Measurements from ENCODE around the gene LOXL3.

DNA sequence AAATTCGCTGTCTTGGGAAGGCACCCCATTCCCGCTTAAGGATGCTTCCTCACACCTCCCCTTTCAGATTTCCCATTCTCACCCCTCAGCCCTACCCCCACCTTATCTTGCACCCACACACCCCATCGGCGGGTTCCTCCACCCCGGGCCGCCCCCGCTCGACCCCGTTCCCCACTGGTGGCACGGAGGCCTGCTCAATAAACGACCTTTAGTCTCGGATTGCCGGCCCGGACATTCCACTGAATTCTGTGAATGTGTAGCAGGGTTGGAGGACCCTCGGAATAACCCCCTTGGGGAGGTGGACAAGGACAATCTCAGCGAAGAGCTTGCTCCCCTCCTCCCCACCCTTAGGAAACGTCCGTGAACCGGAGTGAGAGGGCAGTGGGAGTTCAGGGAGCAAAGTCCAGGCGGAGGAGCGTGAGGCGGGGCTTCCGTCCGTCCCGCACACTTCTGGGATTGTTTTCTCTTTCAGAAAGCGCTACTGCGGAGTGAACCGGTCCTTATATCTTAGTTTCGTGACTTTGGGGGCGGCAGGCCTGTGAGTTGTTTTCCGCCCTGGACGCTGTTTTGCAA, 51.5 kb downstream of the LOXL3 start:
- no peak for TF ChIP-seq EZH2 (IDR thresholded peaks at IDR 0.05; ENCODE audit: borderline replicate concordance, low read depth, low read length, poor library complexity, severe bottlenecking)
- TF ChIP-seq, protein P1, sequence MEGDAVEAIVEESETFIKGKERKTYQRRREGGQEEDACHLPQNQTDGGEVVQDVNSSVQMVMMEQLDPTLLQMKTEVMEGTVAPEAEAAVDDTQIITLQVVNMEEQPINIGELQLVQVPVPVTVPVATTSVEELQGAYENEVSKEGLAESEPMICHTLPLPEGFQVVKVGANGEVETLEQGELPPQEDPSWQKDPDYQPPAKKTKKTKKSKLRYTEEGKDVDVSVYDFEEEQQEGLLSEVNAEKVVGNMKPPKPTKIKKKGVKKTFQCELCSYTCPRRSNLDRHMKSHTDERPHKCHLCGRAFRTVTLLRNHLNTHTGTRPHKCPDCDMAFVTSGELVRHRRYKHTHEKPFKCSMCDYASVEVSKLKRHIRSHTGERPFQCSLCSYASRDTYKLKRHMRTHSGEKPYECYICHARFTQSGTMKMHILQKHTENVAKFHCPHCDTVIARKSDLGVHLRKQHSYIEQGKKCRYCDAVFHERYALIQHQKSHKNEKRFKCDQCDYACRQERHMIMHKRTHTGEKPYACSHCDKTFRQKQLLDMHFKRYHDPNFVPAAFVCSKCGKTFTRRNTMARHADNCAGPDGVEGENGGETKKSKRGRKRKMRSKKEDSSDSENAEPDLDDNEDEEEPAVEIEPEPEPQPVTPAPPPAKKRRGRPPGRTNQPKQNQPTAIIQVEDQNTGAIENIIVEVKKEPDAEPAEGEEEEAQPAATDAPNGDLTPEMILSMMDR (conservative IDR thresholded peaks at IDR 0.05; ENCODE audit: low read depth, low read length) = no peak
